Endometrial microvascular endothelial cells (primary cell): ENCODE data around the gene UBQLN1. TPM values are rescaled to one million over a fixed set of nuclear protein-coding genes. Genes with fewer than 3 reads are reported as not detected.

Experiments
- in situ Hi-C: cut with HindIII; loops from 2 replicates; pipeline ENCODE4 v1.10.0; 2017; ENCODE audit warnings: low sequenced_read_pairs, low pct_unique_long_range_greater_than_20kb; ENCODE audit errors: inconsistent ontology term
- total RNA-seq: library from RNA; depleted of rRNA; stranded (reverse); fragments of >200 nt; gene quantifications from one replicate; pipeline ENCODE4 v1.2.3, GENCODE V29; 2015; ENCODE audit errors: inconsistent ontology term

UBQLN1 gene
- total RNA-seq, 1 donor from 2014 or later: 115 TPM

DNA sequence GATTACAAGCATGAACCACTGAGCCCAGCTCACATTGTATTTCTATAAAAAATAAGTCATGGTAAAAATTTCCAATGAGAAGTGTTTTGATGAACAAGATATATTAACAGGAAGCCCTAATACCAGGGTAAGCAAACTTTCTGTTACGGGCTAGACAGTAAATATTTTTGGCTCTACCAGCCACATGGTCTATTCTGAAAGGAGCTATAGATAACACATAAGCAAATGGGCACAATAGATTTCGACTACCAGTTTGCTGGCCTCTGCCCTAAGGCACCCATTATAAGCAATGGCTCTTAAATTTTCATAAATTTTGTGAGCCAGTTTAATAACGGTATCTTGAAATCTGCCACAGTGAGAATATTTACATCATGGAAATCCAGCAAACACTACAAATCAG, 8.1 kb downstream of the UBQLN1 start:
- in situ Hi-C loops: no loop called here

DNA sequence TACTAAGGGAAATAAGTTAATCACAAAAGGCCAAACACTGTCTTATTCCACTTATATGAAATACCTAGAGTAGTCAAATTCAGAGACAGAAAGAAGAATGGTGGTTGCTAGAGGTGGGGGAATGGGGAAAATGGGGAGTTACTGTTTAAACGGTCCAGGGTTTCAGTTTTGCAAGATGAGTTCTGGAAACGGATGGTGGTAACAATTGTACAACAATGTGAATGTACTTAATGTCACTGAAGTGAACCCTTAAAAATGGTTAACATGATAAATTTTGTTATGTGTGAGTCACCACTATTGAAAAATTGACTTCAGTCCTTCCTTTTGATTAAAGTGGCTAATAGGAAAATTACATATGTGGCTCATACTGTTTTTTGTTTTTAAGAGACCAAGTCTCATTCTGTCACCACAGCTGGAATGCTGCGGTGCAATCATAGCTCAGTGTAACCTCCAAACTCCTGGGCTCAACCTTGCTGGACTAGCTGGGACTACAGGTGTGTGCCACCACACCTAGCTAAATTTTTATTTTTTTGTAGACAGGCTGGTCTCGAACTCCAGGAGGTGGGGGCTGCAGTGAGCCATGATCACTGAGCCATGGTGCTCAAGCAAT, 8.7 kb downstream of the UBQLN1 start:
- in situ Hi-C loops: no loop called here

DNA sequence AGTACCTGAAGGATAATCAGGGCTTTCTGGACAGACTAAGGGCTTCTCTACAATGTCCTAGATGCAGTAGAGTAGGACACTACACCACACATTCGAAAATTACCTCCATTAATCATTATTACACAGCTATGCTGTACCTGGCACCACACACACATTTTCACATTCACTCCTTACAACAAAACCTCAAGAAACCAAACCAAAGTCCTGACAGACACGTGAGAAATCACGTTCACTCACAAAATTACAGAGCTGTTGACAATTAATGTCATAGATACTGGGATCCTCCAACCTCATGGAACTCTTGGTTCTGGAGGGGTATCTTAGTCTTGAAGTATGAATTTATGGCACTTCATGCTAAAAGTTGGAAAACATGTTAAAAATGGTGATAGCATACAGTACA, 16.3 kb downstream of the UBQLN1 start:
- in situ Hi-C loops: no loop called here

DNA sequence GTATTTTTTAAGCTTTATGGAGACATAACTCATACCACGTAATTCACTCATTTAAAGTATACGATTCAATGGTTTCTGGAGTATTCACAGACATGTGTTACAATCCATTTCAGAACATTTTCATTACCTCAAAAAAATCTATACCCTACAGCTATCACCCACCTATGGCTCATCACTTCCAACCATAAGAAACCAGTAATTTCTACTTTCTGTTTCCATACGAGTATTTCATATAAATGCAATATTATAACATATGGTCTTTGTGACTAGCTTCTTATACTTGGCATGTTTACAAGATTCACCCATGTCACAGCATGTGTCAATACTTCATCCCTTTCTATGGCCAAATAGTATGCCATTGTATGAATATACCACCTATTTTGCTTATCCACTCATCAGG, 18.8 kb downstream of the UBQLN1 start:
- in situ Hi-C loops: no loop called here

DNA sequence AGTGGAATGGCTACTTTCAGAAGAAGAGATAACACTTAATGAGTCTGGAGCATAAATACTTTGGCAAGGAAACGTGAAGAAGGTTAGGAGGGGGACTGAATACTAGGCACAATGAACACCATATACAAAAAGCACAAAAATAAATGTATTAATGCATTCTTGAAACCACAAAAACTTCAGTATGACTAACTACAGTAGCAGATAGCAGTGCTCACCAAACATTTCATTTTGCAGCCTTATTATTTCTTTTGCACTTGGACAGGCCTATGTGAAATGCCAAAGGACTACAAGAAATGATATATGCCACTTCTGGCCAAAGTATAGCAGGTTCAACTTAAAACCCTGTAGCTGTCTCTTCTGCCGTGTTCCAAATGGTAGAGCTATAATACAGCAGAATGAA, 26.3 kb downstream of the UBQLN1 start:
- in situ Hi-C loops: no loop called here

DNA sequence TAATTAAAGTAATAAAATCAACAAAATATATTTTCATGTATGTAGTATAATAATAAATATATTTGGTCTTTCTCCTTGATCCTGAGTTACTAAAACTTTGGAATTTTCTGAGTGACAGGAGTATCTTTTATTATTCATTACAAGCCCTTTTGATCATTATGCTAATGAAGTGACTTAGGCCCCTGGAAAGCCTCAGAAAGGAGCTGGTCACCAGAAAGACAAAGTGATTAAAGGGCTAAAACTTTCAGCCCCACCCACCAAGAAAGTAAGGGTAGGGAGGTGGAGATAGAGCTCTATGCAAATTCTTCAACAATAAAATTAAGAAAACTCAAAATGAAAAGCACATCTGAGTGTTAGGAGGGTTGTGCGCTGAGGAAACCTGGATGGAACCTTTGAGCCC, 27.5 kb downstream of the UBQLN1 start:
- in situ Hi-C loops: no loop called here

DNA sequence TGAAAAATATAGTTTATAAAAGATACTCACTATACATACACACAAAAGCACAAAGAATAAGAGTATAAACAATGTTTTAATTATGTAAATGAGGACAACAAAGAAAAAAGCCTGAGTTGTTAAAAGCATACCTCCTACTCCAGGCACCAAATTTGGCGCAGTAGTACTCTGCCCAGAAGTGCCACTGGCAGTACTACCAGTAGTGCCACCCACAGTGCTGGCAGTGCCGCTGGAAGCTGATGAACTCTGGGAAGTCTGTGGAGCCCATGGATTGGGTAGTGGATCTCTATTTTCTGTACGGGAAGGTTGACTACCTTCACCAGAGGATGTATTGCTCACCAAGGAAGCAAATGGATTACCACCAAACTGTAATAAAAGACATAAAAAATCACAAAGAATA, 30.2 kb downstream of the UBQLN1 start:
- in situ Hi-C loops: no loop called here

DNA sequence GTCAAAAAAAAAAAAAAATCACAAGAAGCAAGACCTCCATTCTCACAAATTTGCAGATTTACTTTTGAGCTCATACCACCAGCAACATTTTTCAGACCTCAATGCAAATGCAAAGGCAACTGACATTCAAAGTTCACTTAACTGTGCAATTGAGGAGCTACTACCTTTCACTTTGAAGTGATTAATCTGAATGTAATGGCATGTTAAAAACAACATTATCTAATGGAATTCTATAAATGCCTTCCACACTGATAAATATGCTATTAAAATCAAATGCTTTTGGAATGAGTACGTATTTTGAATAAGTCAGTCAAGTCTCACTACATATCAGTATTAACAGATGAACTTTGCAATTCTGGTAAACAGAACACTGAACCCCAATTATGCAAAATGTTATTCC, 32.3 kb downstream of the UBQLN1 start:
- in situ Hi-C loops: no loop called here

DNA sequence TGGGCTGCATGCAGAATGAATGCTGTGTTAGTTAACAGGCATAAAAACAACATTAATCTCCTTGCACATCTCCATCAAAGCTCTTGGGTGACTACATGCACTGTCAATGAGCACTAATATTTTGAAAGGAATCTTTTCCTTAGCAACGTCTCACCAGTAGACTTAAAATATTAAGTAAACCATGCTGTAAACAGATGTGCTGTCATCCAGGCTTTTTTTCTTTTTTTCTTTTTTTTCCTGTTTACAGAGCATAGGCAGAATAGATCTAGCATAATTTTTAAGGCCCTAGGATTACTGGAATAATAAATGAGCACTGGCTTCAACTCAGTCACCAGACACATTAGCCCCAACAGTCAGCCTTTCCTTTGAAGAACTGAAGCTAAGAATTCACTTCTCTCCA, 36.3 kb downstream of the UBQLN1 start:
- in situ Hi-C loops: no loop called here

DNA sequence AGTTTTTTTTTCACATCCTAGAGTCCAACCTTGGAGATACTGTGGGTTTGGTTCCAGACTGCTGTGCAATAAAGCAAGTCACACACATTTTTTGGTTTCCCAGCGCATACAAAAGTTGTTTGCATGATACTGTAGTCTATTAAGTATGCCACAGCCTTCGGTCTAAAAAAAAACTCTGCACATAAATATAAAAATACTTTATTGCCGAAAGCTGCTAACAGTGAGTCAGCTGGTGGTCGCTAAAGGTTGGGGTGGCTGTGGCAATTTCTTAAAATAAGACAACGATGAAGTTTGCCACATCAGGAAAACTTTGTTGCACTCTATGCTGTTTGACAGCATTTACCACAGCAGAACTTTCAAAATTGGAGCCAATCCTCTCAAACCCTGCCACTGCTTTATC, 37.4 kb downstream of the UBQLN1 start:
- in situ Hi-C loops: no loop called here

DNA sequence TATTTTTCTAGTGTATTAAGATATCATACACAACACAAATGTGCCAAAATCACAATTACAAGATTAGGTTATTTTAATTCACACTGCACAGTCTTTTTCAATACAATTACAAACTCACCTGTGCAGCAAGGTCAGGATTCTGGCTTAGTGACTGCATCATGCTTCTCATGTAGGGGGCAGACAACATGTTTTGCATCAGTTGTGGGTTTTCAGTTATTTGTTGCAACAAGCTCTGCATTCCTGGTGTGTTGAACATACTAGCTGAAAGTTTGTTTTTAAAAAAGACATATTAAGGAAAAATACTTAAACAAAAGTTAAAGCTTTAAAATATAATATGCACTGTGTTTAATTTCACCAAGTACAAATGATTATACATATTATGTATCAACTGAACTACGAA, 38.7 kb downstream of the UBQLN1 start:
- in situ Hi-C loops: no loop called here

DNA sequence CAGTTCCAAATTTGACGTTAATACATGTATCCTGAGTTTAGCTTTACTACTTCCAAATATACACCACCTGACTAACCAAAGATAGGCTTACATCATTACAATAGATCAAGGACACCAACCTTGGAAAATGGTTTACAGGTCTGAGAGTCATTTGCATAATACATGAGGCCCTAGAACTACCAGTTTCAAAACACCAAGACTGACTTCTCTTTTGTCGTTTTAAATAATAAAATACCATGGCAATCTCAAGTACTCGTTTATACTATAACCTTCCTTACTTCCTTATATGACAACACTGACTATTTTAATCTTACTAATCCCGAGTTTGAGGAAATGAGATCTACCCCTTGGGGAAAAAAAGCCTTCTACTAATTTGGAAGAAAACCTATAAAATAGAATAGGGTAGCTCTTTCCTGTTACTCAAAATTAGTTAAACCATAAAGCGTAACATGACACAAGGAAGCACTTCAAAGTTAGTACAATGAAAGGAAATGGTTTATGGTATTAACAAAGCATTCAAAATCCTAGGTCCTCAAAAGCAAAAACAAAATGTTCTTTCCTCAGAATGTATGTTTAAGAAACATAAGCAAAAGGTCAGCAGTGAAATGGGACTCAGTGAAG, 42.1 kb downstream of the UBQLN1 start:
- in situ Hi-C loops: no loop called here

DNA sequence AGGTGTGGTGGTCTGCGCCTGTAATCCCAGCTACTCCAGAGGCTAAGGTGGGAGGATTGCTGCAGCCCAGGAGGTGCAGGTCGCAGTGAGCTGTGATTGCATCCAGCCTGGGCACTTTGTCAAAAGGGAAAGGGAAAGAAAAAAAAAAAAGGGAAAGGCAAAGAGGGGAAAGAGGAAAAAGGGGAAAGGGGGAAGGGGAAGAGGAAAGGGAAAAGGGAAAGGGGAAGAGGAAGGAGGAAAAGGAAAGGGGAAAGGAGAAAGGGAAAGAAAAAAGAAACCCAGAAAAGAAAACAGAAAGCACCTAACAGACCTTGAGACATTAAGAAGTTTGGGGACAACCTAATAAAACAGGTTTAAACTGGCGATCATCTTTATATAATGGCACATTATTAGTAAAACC, 44.8 kb downstream of the UBQLN1 start:
- in situ Hi-C loops: no loop called here

DNA sequence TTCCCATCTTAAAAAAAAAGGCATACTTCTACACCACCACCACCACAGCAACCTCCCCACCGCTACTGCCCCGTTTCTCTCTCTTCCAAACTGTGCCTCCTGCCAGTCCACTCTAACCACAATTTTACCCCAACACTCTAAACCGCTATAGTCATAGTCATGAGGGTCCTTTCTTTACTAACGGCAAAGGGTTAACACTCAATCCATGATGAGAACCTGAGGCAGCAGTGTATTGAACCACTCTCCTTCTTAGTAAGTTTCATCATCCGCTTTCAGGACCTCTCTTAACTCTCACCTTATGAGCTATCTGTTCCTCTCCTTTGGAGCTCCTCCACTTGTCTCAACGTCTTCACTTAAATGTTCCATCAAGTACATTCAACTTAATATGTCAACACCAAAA, 50.8 kb downstream of the UBQLN1 start:
- in situ Hi-C loops: no loop called here

DNA sequence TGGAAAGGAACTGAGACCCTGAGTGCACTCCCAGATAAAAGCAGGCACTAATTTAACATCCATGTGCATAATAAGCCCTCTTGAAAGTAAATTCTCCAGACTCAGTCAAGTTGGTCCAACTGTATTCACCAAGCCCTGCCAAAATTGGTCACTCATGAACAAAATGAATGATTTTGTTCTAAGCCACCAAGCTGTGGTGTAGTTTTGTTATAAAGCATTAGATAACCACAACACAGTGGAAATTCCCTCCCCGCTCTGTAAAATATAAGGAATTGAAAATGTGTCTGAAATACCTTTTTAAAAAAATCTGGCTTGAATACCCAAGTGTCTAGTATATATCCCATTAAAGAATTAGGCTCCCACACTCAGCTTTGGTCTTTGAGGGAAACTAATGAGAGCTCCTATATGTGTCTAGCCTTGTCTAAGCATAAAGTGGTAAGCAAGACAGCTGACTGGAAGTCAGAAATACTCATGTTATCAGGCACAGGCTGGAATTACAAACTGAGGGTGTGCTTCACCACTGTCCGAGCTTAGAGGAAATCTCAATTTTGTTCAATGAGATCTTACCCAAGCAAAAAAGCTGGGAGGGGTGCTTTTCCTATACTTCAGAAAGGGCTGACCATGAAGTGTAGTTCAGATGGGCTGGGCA, 51.6 kb downstream of the UBQLN1 start:
- in situ Hi-C loops: no loop called here

DNA sequence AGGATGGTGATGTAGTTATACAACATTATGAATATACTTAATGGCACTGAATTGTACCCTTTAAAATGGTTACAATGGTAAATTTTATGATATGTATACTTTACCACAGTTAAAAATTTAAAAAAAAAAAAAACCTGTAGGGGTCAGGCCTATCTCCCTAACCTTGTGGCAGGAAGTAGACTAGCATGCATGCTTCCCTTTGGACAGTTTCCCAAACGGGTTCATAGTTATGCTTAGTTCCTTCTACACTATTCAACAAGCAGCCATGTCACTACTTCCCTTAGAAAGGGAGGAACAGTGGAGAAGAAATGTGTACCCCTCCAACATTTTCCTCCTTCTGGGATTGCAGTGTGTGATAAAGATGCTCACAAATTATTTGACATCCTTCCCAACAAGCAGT, 52.3 kb downstream of the UBQLN1 start:
- in situ Hi-C loops: no loop called here

DNA sequence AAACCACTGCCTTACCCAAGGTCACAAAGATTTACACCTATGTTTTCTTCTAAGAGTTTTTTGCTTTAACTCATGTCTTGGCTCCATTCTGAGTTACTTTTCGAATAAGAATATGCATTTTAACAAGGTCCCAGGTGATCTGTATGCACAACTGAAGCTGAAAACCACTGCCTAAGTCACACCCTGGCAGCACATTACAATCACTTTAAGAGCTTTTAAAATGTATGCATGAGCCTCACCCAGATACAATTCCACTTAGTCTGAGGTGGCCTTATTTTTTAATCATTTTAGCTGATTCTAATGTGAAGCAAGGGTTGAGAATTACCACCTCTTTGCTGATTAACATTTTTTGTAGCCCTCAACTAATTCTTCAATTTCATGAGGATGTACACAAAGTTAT, 55.3 kb downstream of the UBQLN1 start:
- in situ Hi-C loops: no loop called here

DNA sequence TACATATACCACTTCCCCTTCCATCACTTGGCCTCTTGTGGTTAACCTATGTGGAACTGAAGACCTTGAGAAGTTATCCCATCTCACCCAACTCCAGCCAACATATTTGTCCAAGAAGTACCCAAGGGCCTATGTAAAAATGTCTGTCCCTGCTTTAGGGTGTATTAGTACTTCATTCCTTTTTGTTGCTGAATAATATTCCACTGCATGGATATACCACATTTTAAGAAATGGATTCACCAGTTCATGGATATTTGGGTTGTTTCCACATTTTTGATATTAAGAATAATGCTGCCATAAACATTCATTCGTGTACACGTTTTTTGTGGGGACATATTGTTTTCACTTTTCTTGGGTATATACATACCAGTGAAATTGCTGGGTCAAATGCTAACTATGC, 56.2 kb downstream of the UBQLN1 start:
- in situ Hi-C loops: no loop called here

DNA sequence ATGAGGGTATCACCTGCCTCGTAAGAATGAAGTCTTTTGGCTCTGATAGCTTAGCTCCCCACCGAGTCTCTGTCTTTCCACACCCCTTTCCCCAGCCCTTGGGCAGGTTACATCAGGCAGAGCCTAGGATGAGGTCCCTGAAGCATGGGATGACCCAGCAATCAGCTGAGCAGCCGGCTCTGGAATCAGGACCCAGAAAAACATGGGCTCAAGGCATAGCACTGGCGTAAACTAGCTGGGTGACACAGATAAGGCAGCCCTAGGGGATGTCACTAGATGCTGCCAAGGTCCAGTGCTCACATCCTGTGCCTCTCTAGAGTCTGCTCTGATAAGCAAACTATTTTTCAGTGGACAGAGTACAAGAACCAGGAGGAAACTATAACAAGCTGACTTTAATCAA, 58.2 kb downstream of the UBQLN1 start:
- in situ Hi-C loops: no loop called here

DNA sequence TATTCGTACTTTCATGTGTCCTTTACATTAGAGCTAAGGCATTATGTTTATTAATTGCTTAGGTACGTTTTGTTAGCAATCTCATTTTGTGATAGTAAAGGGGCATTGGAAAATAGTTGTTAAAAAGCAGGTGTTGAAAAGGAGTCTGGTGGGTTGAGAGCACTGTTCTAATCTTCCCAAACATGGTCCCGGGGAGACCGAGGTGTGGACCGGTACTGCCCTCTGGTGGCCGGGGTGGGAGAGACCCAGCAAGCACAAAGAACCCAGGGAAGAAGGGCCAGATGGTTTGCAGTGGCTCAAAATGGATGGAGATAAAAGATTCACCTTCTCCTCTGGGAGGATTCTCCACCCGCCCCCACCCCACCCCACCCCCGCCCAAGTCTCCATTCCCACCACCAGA, 58.7 kb downstream of the UBQLN1 start:
- in situ Hi-C loops: no loop called here
